Left ventricle myocardium inferior (tissue), 1 donor: ENCODE results near the gene DHTKD1. TPM values are rescaled to one million over a fixed set of nuclear protein-coding genes. Genes with fewer than 3 reads are reported as not detected.

Experiments used
- DNase-seq: peaks from one replicate; pipeline ENCODE4 v3.0.0-alpha.2; 2020
- H3K27ac ChIP-seq: fragments of 200-600 bp; replicated peaks from 2 replicates; pipeline ENCODE4 v1.8.0; 2021
- H3K27me3 ChIP-seq: fragments of 200-600 bp; 2 replicates; pipeline ENCODE4 v1.8.0; 2021; ENCODE audit warnings: low read depth
- H3K36me3 ChIP-seq: fragments of 200-600 bp; 2 replicates; pipeline ENCODE4 v1.8.0; 2021
- H3K4me1 ChIP-seq: fragments of 200-600 bp; 2 replicates; pipeline ENCODE4 v1.8.0; 2021
- H3K4me3 ChIP-seq: fragments of 200-600 bp; 2 replicates; pipeline ENCODE4 v1.8.0; 2021; ENCODE audit warnings: mild to moderate bottlenecking, moderate library complexity
- H3K9me3 ChIP-seq: fragments of 200-600 bp; replicated peaks from 2 replicates; pipeline ENCODE4 v1.8.0; 2021
- CTCF ChIP-seq: fragments of 200-600 bp; IDR thresholded peaks from 2 replicates; pipeline ENCODE4 v1.8.0; 2021; ENCODE audit warnings: antibody characterized with exemption, mild to moderate bottlenecking, borderline replicate concordance
- intact Hi-C: fragments of 100-400 bp; cut with micrococcal nuclease; formaldehyde crosslinking; loops from one replicate; pipeline ENCODE4 v1.11.0; 2022
- total RNA-seq: library from RNA; stranded (reverse); fragmentation: NEBNext Ultra II Directional; extraction: Animal tissue kit (Norgen Biotek cat#: 25700); gene quantifications from one replicate; pipeline ENCODE4 v1.2.1, GENCODE V29; 2021
- donor health status: DM: no; HTN: yes; CAD: no; lungs with severe emphysema.

Gene DHTKD1
- total RNA-seq, 1 donor from 2014 or later, result 31.7 TPM

DNA sequence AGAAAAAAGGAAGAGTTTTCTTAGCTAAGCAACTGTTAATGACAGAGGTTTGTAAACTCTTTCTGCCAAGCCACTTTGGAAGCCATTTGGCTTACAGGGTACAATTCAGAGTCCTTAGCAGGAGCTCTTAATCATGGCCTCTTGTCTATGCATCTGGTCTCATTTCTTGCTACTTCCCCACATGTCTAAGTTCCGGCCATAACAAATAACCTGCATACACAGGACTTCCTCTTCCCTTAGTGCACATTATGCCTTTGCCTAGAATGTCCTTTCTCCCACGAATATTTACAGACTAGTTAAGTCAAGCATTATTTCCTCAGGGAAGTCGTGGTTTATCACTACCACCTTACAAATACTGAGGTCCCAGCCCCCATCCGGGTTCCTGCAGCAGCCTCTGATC, 17.5 kb upstream of the DHTKD1 start:
- H3K4me3 ChIP-seq, result no peak overlapping the region
- no peak for DNase-seq
- TF ChIP-seq CTCF, result no peak
- no peaks in the 10 kb centered on the region for H3K36me3 ChIP-seq
- peaks cover 6% of the 10 kb centered on the region for H3K27me3 ChIP-seq
- H3K9me3 ChIP-seq, result no peaks in the 10 kb centered on the region
- intact Hi-C loops, result no loop called here
- H3K27ac ChIP-seq, result no peak overlapping the region
- H3K4me1 ChIP-seq, result peaks cover 6% of the 10 kb centered on the region

DNA sequence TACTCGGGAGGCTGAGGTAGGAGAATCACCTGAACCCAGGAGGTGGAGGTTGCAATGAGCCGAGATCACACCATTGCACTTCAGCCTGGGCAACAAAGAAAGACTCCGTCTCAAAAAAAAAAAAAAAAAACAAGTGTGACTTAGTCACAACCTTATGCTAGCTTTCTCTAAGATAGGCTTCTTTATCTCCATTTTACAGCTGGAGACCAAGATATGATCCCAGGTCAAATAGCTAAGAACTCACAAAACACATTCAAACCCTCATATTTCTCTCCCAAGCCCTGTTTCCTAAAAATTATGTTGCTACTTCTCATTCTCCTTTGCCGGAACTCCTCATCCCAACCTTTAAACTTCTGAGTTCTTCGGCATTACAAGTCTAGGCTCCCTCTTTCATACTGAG, 13.0 kb upstream of the DHTKD1 start:
- H3K9me3 ChIP-seq, result no peaks in the 10 kb centered on the region
- no peak for DNase-seq
- H3K27me3 ChIP-seq, result no peaks in the 10 kb centered on the region
- peaks cover 6% of the 10 kb centered on the region for H3K4me1 ChIP-seq
- intact Hi-C loops, result no loop called here
- TF ChIP-seq CTCF, result no peak
- H3K36me3 ChIP-seq, result no peaks in the 10 kb centered on the region
- no peak overlapping the region for H3K4me3 ChIP-seq
- no peak overlapping the region for H3K27ac ChIP-seq

DNA sequence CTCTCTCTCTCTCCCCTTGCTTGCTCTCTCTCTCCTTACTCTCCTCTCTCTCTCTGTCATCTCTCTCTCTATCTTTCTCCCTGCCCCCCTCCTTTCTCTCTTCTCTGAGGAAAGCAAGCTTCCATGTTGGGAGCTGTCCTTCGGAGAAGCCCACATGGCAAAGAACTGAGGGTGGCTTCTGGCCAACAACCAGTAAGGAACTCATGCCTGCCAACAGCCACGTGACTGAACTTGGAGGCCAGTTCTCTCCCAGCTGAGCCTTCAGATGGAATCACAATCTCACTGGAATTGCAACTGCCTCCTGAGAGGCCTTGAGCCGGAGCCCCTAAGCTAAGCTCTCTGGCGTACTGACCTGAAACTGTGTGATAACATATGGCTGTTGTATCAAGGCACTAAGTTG, 12.0 kb upstream of the DHTKD1 start:
- intact Hi-C loops, result no loop called here
- no peak for TF ChIP-seq CTCF
- Histone ChIP-seq H3K27me3 (no peaks in the 10 kb centered on the region), H3K27ac (no peak overlapping the region), H3K36me3 (no peaks in the 10 kb centered on the region), H3K9me3 (no peaks in the 10 kb centered on the region), H3K4me1 (peaks cover 6% of the 10 kb centered on the region), H3K4me3 (no peak overlapping the region)
- no peak for DNase-seq

DNA sequence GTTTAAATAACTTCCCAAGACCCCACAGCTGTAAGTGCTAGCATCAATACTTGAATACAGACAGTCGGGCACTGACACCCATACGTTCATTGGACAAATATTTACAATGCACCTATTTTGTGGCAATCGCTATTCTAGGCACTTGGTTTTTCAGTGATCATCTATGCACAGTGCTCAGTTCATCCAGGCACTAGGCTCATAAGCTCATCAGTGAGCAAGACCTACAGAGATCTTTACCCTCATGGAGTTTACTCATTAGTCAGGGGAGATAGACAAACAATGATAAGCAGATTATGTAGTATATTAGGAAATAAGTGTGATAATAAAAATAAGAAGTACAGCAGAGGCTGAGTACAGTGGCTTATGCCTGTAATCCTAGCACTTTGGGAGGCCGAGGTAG, 7.6 kb upstream of the DHTKD1 start:
- H3K27me3 ChIP-seq, result no peaks in the 10 kb centered on the region
- H3K9me3 ChIP-seq, result no peaks in the 10 kb centered on the region
- H3K27ac ChIP-seq, result no peak overlapping the region
- no peaks in the 10 kb centered on the region for H3K4me1 ChIP-seq
- no peak for DNase-seq
- no peak overlapping the region for H3K4me3 ChIP-seq
- H3K36me3 ChIP-seq, result no peaks in the 10 kb centered on the region
- no peak for TF ChIP-seq CTCF
- intact Hi-C loops, result no loop called here

GRCh38 chr10:12062754-12063482, 5.8 kb upstream of the DHTKD1 start:
- H3K27ac ChIP-seq, result no peak overlapping the region
- no peaks in the 10 kb centered on the region for H3K36me3 ChIP-seq
- no peaks in the 10 kb centered on the region for H3K4me1 ChIP-seq
- no peaks in the 10 kb centered on the region for H3K27me3 ChIP-seq
- H3K4me3 ChIP-seq, result no peak overlapping the region
- TF ChIP-seq CTCF, result no peak
- DNase-seq, result no peak
- intact Hi-C loops, result no loop called here
- H3K9me3 ChIP-seq, result no peaks in the 10 kb centered on the region
